ENCODE results near the gene PF4V1. TPM values are rescaled to one million over a fixed set of nuclear protein-coding genes. Genes with fewer than 3 reads are reported as not detected.

PF4V1 gene
- total RNA-seq, 1 donor from 2014 or later, result 0.34 TPM

GRCh38 chr4:73847526-73848182, 5.4 kb upstream of the PF4V1 start:
- DNase-seq, result no peak

GRCh38 chr4:73848183-73848777, 4.8 kb upstream of the PF4V1 start:
- DNase-seq, result no peak

- DNase-seq, result no peak
These were observed 2.7 kb upstream of the PF4V1 start for GRCh38 chr4:73850261-73850970.

GRCh38 chr4:73851293-73851692, 1.8 kb upstream of the PF4V1 start:
- DNase-seq, result no peak

GRCh38 chr4:73852771-73853170, 325 bp upstream of the PF4V1 start:
- no peak for DNase-seq

GRCh38 chr4:73853718-73854473, 800 bp downstream of the PF4V1 start:
- DNase-seq, result no peak

- DNase-seq, result peak; percentile 69
These were observed 2.3 kb downstream of the PF4V1 start for GRCh38 chr4:73855406-73855805.

- peak; percentile 64 for DNase-seq
These were observed 3.4 kb downstream of the PF4V1 start for GRCh38 chr4:73856518-73856917.

GRCh38 chr4:73859614-73860088, 6.6 kb downstream of the PF4V1 start:
- DNase-seq, result no peak

- DNase-seq, result no peak
These were observed 7.1 kb downstream of the PF4V1 start for GRCh38 chr4:73860181-73860580.

GRCh38 chr4:73860917-73861316, 7.8 kb downstream of the PF4V1 start:
- no peak for DNase-seq

- peak; percentile 19 for DNase-seq
These were observed 9.2 kb downstream of the PF4V1 start for GRCh38 chr4:73862322-73862721.

- DNase-seq, result peak; percentile 58
These were observed 11.3 kb downstream of the PF4V1 start for GRCh38 chr4:73864365-73864764.

- no peak for DNase-seq
These were observed 11.9 kb downstream of the PF4V1 start for GRCh38 chr4:73864961-73865360.

- no peak for DNase-seq
These were observed 12.5 kb downstream of the PF4V1 start for GRCh38 chr4:73865431-73866096.

- DNase-seq, result no peak
These were observed 13.2 kb downstream of the PF4V1 start for GRCh38 chr4:73866246-73866645.

GRCh38 chr4:73867783-73868182, 14.7 kb downstream of the PF4V1 start:
- DNase-seq, result peak; percentile 43

- DNase-seq, result peak; percentile 44
These were observed 15.4 kb downstream of the PF4V1 start for GRCh38 chr4:73868206-73869129.

- peak; percentile 71 for DNase-seq
These were observed 16.3 kb downstream of the PF4V1 start, which contains the start of gene CXCL1 for GRCh38 chr4:73869130-73870055. CXCL1 (plus strand) TSS chr4:73869393; CDS start chr4:73869471, 78 bp downstream.

GRCh38 chr4:73870260-73870659, 17.2 kb downstream of the PF4V1 start:
- peak; percentile 41 for DNase-seq

All from dermis blood vessel endothelial cell (primary cell).